AG09319 (cell line): Measurements from ENCODE around the gene EVI5.

Experiments used
- DNase-seq: peaks from one replicate; pipeline ENCODE4 v3.0.0-alpha.2; 2010; ENCODE audit warnings: low read depth; ENCODE audit errors: extremely low read depth
- TF ChIP-seq, protein P1 (sequence below): IDR thresholded peaks from 2 replicates; pipeline ENCODE4 v1.5.1; 2011; ENCODE audit warnings: low read depth, mild to moderate bottlenecking, inconsistent platforms, low read length, moderate library complexity

Gene EVI5

DNA sequence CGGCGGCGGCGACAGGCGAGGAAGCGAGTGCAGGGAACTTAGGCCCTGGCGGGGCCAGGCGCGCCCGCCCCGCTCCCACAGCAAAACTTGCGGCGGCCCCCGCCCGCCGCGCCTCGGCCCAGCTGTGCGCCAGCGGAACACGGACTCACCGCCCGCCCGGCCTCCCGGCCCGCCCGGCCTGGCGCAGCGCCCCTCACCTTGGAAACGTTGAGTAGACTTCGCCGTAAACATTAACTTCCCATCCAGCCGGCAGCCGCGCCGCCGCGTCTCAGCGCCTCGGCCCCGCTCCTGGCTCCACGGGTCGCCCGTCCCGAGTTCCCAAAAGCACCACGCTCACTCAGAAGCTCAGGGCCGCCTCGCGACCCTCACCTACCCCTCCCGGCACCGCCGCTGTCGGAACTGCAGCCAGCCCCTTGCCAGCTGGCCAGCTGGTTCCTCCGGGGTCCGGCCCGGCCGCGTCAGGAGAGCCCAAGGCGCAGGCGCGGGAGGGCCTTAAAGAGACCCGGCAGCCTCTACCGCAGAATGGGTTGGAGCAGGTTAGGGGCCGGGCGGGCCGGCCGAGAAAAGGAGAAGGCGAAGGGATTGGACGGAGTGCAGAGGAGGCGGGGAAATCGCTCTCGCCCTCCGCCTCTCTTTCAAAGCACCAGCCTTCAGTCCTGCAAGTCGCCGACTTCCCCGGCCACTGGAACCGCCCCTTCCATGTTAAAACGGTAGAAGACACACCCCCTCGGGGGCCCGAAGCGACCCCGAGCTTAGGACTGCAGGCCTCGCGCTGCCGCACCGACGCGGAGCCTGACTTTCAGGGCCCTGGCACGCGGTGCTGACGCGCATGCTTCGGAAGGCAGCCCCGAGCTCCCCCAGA, at the start of gene EVI5:
Gene EVI5, minus strand, starts transcription at position 470 of the 862 bp plus-strand sequence. CDS start 48,562 bp downstream, outside the sequence.
- TF ChIP-seq, protein P1, sequence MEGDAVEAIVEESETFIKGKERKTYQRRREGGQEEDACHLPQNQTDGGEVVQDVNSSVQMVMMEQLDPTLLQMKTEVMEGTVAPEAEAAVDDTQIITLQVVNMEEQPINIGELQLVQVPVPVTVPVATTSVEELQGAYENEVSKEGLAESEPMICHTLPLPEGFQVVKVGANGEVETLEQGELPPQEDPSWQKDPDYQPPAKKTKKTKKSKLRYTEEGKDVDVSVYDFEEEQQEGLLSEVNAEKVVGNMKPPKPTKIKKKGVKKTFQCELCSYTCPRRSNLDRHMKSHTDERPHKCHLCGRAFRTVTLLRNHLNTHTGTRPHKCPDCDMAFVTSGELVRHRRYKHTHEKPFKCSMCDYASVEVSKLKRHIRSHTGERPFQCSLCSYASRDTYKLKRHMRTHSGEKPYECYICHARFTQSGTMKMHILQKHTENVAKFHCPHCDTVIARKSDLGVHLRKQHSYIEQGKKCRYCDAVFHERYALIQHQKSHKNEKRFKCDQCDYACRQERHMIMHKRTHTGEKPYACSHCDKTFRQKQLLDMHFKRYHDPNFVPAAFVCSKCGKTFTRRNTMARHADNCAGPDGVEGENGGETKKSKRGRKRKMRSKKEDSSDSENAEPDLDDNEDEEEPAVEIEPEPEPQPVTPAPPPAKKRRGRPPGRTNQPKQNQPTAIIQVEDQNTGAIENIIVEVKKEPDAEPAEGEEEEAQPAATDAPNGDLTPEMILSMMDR, result no peak
- DNase-seq, result peak; percentile 90

DNA sequence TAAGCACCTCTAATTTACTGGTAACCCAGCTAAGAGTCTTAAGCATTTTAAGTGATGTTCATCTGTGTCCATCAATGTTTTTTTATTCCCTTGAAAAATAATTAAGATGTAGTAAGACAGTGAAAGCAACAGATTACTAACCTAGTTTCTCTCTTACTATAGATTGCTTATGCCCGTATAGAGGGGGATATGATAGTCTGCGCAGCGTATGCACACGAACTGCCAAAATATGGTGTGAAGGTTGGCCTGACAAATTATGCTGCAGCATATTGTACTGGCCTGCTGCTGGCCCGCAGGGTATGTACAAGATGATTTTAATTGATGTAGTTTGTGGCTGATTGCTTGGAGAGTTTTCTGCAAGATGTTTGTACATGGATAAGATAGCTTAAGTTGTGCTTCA, 49.7 kb upstream of the EVI5 start:
- TF ChIP-seq, protein P1, result no peak

GRCh38 chr1:92833840-92834239, 48.9 kb upstream of the EVI5 start:
- no peak for DNase-seq
- TF ChIP-seq, protein P1, result no peak

More for the DNA sequence above, 49.7 kb upstream of the EVI5 start:
- no peak for DNase-seq

DNA sequence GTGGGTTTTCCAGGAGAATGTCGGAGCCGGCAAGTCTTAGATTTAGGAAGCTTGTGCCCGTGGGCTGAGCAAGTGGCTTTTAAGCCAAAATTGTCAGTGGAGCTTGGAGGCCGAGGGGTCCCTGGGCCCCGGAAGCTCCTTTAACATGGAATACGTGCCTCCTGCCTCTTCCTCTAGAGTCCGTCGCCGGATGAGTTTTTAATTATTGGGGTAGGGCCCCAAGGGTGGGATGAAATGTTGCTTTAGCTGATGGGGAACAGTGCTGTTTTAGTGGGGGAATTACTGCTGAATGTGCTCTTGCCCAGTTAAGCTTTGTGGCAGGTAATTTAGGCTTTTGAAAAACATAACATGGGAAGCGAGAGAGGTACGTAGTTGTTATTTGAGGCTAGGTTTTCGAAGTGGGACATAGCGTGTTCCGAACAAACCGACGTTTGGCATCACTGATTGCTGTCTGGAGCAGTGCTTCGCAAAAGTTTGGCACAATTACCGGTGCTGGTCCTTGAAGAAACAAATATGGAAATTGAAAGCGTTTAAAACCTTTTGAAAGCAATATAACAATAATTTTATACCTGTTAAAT, 47.7 kb upstream of the EVI5 start:
- TF ChIP-seq, protein P1, result no peak
- no peak for DNase-seq

DNA sequence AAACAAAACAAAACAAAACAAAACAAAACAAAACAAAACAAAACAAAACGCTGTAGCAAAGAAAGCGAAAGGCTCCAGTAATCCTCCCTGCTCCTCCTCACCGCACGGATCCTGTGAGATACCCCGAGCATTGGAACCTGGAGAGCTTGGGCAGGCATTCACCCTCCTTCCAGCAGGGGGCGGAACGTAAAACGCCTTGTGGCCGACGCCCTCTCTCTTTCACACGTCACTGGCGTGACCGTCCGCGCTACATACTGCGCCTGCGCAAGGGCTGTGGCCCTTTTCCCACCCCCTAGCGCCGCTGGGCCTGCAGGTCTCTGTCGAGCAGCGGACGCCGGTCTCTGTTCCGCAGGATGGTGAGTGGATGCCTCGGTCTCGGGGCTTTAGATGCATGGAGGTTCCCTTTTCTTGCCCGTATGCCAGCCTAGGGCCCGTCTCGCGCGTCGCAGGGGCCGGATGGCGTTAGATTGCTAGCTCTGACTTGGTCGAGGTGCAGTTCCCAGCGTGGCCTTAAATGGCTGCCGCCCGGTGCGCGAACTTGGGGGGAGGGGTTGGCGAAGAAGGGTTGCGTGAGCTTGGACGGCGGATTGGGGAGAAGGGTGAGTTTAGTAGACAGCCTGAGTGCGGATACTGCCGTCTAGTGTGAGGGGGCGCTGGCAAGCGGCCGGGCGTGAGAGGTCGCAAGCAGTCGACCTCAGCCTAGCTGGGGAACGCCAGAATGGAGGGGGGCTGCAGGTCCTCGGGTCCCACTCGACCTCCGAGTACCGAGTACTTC, 47.0 kb upstream of the EVI5 start, which contains the start of gene RPL5:
Gene RPL5, plus strand, starts transcription at position 279 of the 775 bp plus-strand sequence. Its CDS starts 75 bp downstream, at position 354.
- DNase-seq, result peak; percentile 95
- TF ChIP-seq, protein P1, result peak; percentile 93

DNA sequence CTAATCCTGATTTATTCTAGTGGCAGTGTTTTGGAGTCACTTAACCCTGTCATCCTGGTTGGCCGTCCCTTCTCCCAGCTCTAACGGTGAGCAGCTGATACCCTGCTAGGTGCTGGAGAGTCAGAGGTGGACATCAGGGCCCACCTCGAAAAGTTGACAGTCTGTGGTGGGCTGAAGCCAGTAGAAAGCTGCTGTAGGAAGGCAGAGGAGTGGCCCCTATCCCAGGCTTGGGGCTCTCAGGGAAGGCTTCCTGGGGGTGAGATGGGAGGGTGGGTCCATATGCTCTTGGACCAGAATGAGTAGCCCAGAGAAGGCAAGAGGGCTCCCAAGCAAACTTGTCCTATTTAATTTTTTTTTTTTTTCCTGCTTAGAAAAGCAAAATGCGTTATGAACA, 46.5 kb upstream of the EVI5 start:
- no peak for DNase-seq

More for the DNA sequence above, 46.5 kb upstream of the EVI5 start:
- TF ChIP-seq, protein P1, result no peak
